ENCODE results near the gene IL20.

Gene IL20
- 0 to 0.11 (median 0) reads per million in 9 experiments for total RNA-seq

GRCh38 chr1:206864939-206865671 is at the start of gene IL20:
Gene IL20, plus strand, starts transcription at chr1:206865623. Its CDS starts 230 bp downstream, at chr1:206865853.
- Mint-ChIP-seq H3K27me3 (peaks cover 54 to 59% of the 10 kb centered on the region in 2 donors), H3K4me1 (ENCODE audit: low read depth in 2 of 2) (peaks cover 4 to 6% of the 10 kb centered on the region in 2 donors), H3K9me3 (no peaks in the 10 kb centered on the region), H3K27ac (no peak within 1 kb of the TSS), H3K4me3 (no peak within 1 kb of the TSS), H3K36me3 (ENCODE audit: insufficient read depth) (peaks cover 2% of the 10 kb centered on the region)
- DNase-seq, result peak; percentile 86 to 87 (median 87)
- peak; percentile 96 for ATAC-seq (replicated peaks)

- Mint-ChIP-seq H3K4me3 (peak overlapping the region; percentile 40 to 46), H3K27ac (peak overlapping the region; percentile 77 to 90), H3K4me1 (ENCODE audit: low read depth in 2 of 2) (peaks cover 12% of the 10 kb centered on the region in 2 donors), H3K27me3 (no peaks in the 10 kb centered on the region), H3K36me3 (ENCODE audit: insufficient read depth) (no peaks in the 10 kb centered on the region), H3K9me3 (no peaks in the 10 kb centered on the region)
- DNase-seq (peak in 1 of 3 experiments; percentile 7), ATAC-seq (replicated peaks) (peak; percentile 88)
Measured at GRCh38 chr1:206816390-206817287, 48.8 kb upstream of the IL20 start.

- DNase-seq (no peak), ATAC-seq (replicated peaks) (no peak)
- Mint-ChIP-seq H3K4me1 (ENCODE audit: low read depth in 2 of 2) (peaks cover 9 to 15% of the 10 kb centered on the region in 2 donors), H3K36me3 (ENCODE audit: insufficient read depth) (peaks cover 1% of the 10 kb centered on the region), H3K9me3 (no peaks in the 10 kb centered on the region), H3K27me3 (no peaks in the 10 kb centered on the region), H3K4me3 (no peak overlapping the region), H3K27ac (peak overlapping the region in 1 of 2 donors; percentile 13)
Measured at GRCh38 chr1:206821493-206821892, 43.9 kb upstream of the IL20 start.

- no peaks in the 10 kb centered on the region for H3K27me3 Mint-ChIP-seq
- H3K4me1 Mint-ChIP-seq (ENCODE audit: low read depth in 2 of 2), result peaks cover 5 to 15% of the 10 kb centered on the region in 2 donors
- ATAC-seq (replicated peaks), result no peak
- H3K9me3 Mint-ChIP-seq, result no peaks in the 10 kb centered on the region
- H3K4me3 Mint-ChIP-seq, result no peak overlapping the region
- H3K27ac Mint-ChIP-seq, result no peak overlapping the region
- no peak for DNase-seq
- peaks cover 3% of the 10 kb centered on the region for H3K36me3 Mint-ChIP-seq (ENCODE audit: insufficient read depth)
Measured at GRCh38 chr1:206823727-206824126, 41.7 kb upstream of the IL20 start.

DNA sequence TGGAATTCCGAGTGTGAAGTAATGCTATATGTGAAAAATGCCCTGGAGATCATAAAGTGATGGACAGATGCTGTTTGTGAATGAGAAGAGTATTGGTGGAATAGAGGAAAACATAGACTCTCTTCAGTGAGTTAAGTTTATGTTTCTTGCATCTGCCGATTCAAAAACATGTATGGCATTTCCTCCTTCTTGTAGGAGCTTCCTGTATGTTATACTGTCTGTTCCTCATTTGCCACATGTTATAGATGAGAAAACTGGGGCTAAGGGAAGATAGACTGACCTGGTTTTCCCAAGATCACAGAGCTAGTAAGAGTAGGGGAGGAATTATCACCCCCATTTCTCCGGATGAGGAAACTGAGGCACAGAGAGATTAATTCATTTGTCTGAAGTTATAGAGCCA is 41.1 kb upstream of the IL20 start:
- Mint-ChIP-seq H3K4me1 (ENCODE audit: low read depth in 2 of 2) (peaks cover 9 to 20% of the 10 kb centered on the region in 2 donors), H3K27me3 (no peaks in the 10 kb centered on the region), H3K36me3 (ENCODE audit: insufficient read depth) (peaks cover 3% of the 10 kb centered on the region), H3K4me3 (no peak overlapping the region), H3K9me3 (no peaks in the 10 kb centered on the region), H3K27ac (no peak overlapping the region)
- no peak for DNase-seq
- no peak for ATAC-seq (replicated peaks)

GRCh38 chr1:206826394-206826793 is 39.0 kb upstream of the IL20 start:
- peaks cover 18 to 30% of the 10 kb centered on the region in 2 donors for H3K4me1 Mint-ChIP-seq (ENCODE audit: low read depth in 2 of 2)
- DNase-seq (no peak), ATAC-seq (replicated peaks) (no peak)
- no peaks in the 10 kb centered on the region for H3K9me3 Mint-ChIP-seq
- H3K27me3 Mint-ChIP-seq, result no peaks in the 10 kb centered on the region
- peaks cover 3% of the 10 kb centered on the region for H3K36me3 Mint-ChIP-seq (ENCODE audit: insufficient read depth)
- no peak overlapping the region for H3K27ac Mint-ChIP-seq
- no peak overlapping the region for H3K4me3 Mint-ChIP-seq

DNA sequence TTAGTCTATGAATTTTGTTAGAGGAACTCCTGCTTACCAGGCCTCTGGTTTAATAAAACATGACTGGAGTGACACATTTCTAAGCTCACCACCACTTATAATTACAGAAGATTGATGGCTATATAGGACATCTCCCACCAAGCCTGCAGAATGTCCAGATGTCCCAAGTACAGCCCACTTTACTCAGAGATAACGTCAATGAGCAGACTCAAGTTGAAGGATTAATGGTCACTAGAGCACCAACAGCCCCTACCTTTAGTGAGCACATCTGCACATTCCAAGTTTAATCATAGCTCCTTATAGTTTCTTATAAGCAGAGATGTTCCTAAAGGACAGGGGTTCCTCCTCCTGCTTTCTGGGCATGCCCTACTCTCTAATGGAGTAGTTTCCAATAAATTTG is 37.4 kb upstream of the IL20 start:
- H3K27ac Mint-ChIP-seq, result no peak overlapping the region
- H3K4me1 Mint-ChIP-seq (ENCODE audit: low read depth in 2 of 2), result peaks cover 26 to 36% of the 10 kb centered on the region in 2 donors
- no peak for DNase-seq
- no peak for ATAC-seq (replicated peaks)
- H3K9me3 Mint-ChIP-seq, result no peaks in the 10 kb centered on the region
- no peaks in the 10 kb centered on the region for H3K27me3 Mint-ChIP-seq
- H3K4me3 Mint-ChIP-seq, result no peak overlapping the region
- peaks cover 3% of the 10 kb centered on the region for H3K36me3 Mint-ChIP-seq (ENCODE audit: insufficient read depth)

- Mint-ChIP-seq H3K36me3 (ENCODE audit: insufficient read depth) (peaks cover 3% of the 10 kb centered on the region), H3K4me3 (peak overlapping the region; percentile 44 to 65), H3K27ac (peak overlapping the region; percentile 33 to 77), H3K9me3 (no peaks in the 10 kb centered on the region), H3K27me3 (no peaks in the 10 kb centered on the region), H3K4me1 (ENCODE audit: low read depth in 2 of 2) (peaks cover 33 to 36% of the 10 kb centered on the region in 2 donors)
- ATAC-seq (replicated peaks), result peak; percentile 46
- DNase-seq, result no peak
Measured at GRCh38 chr1:206828765-206829164, 36.7 kb upstream of the IL20 start.

GRCh38 chr1:206829282-206829681 is 36.1 kb upstream of the IL20 start:
- peak; percentile 8 to 15 (median 12) for DNase-seq
- peaks cover 33 to 36% of the 10 kb centered on the region in 2 donors for H3K4me1 Mint-ChIP-seq (ENCODE audit: low read depth in 2 of 2)
- ATAC-seq (replicated peaks), result peak; percentile 84

DNA sequence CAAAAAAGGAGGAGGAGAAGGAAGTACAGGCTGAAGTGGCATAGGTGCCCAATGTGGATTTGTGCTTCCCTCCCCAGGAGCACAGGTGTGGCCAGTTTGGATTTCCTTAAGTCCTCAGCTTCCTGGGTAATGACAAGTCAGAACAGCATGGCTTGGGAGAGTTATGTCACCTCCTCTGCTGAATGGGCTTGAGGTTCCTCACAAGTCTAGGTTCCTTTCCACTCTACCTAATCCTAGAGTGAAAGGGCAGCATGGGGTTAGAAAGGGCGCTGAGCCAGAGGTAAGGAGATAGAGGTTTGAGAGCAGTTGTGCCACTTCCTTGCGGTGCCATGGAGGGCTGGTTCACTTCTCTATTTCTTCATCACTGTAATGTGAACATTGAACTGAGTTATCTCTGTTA is 35.5 kb upstream of the IL20 start:
- no peak for DNase-seq
- peaks cover 31 to 36% of the 10 kb centered on the region in 2 donors for H3K4me1 Mint-ChIP-seq (ENCODE audit: low read depth in 2 of 2)
- peaks cover 0 to 5% of the 10 kb centered on the region in 2 donors for H3K27me3 Mint-ChIP-seq
- H3K9me3 Mint-ChIP-seq, result no peaks in the 10 kb centered on the region
- H3K4me3 Mint-ChIP-seq, result peak overlapping the region; percentile 44 to 65
- H3K36me3 Mint-ChIP-seq (ENCODE audit: insufficient read depth), result peaks cover 3% of the 10 kb centered on the region
- ATAC-seq (replicated peaks), result peak; percentile 51
- peak overlapping the region; percentile 33 to 77 for H3K27ac Mint-ChIP-seq

More at GRCh38 chr1:206829282-206829681, 36.1 kb upstream of the IL20 start:
- H3K27ac Mint-ChIP-seq, result peak overlapping the region; percentile 33 to 77
- H3K4me3 Mint-ChIP-seq, result peak overlapping the region; percentile 44 to 65
- no peaks in the 10 kb centered on the region for H3K9me3 Mint-ChIP-seq
- peaks cover 3% of the 10 kb centered on the region for H3K36me3 Mint-ChIP-seq (ENCODE audit: insufficient read depth)
- H3K27me3 Mint-ChIP-seq, result no peaks in the 10 kb centered on the region

DNA sequence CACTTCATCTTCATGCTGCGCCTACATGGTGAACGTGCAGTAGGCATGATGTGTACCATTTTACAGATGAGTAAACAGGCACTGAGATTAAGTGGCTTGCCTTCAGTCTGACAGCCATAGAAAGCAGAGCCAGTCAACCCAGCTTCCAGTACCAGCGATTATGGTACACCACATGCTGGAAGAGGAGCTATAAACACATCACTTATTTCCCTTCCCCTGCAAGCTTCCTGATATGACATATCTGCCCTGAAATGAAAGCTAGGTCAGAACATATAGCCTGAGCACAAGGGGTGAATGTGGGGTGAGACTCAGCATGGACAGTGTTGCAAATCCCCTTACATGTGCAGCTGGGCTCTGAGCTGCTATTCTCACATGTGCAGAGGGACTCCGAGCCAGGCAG is 33.8 kb upstream of the IL20 start:
- H3K27me3 Mint-ChIP-seq, result peaks cover 0 to 13% of the 10 kb centered on the region in 2 donors
- peaks cover 31 to 36% of the 10 kb centered on the region in 2 donors for H3K4me1 Mint-ChIP-seq (ENCODE audit: low read depth in 2 of 2)
- ATAC-seq (replicated peaks) (no peak), DNase-seq (no peak)
- H3K27ac Mint-ChIP-seq, result no peak overlapping the region
- no peaks in the 10 kb centered on the region for H3K9me3 Mint-ChIP-seq
- H3K4me3 Mint-ChIP-seq, result no peak overlapping the region
- no peaks in the 10 kb centered on the region for H3K36me3 Mint-ChIP-seq (ENCODE audit: insufficient read depth)

DNA sequence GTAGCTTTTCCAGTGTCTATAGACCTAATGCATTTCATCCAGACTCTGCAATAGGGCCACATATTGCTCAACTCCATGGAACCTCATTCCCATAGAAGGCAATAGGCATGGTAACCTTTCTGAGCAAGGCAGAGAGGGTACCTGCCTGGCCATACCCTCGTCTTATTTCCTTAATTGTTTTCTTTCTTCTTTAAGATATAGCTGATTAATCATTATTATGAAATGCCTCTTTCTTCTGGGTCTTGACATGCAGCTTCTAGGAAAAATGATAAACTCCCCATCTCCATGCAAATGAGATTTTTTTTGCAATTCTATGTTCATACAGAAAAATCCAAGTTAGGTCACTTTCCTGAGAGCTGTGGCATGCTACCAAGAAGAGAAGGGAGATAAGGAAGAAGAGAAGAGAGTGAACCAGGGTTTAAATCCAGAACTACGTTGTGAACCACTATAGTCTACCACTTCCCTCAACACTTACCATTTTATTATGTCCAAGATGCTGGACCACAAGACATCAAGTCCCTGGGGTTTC is 33.0 kb upstream of the IL20 start:
- Mint-ChIP-seq H3K4me3 (no peak overlapping the region), H3K9me3 (no peaks in the 10 kb centered on the region), H3K27me3 (peaks cover 7 to 21% of the 10 kb centered on the region in 2 donors), H3K4me1 (ENCODE audit: low read depth in 2 of 2) (peaks cover 29 to 36% of the 10 kb centered on the region in 2 donors), H3K36me3 (ENCODE audit: insufficient read depth) (no peaks in the 10 kb centered on the region), H3K27ac (no peak overlapping the region)
- no peak for ATAC-seq (replicated peaks)
- no peak for DNase-seq

- Mint-ChIP-seq H3K4me3 (no peak overlapping the region), H3K27me3 (peaks cover 8 to 22% of the 10 kb centered on the region in 2 donors), H3K36me3 (ENCODE audit: insufficient read depth) (no peaks in the 10 kb centered on the region), H3K4me1 (ENCODE audit: low read depth in 2 of 2) (peaks cover 26 to 36% of the 10 kb centered on the region in 2 donors), H3K9me3 (no peaks in the 10 kb centered on the region), H3K27ac (peak overlapping the region in 1 of 2 donors; percentile 39)
- DNase-seq (no peak), ATAC-seq (replicated peaks) (no peak)
Measured at GRCh38 chr1:206833106-206833680, 32.2 kb upstream of the IL20 start.

Data from effector memory CD8-positive, alpha-beta T cell (primary cell).